Cerebellar cortex (tissue), 1 donor: Measurements from ENCODE around the gene ANKRD52.

Experiments used
- DNase-seq: peaks from one replicate; pipeline ENCODE4 v3.0.0-alpha.2; 2015; ENCODE audit warnings: low spot score

ANKRD52 gene

DNA sequence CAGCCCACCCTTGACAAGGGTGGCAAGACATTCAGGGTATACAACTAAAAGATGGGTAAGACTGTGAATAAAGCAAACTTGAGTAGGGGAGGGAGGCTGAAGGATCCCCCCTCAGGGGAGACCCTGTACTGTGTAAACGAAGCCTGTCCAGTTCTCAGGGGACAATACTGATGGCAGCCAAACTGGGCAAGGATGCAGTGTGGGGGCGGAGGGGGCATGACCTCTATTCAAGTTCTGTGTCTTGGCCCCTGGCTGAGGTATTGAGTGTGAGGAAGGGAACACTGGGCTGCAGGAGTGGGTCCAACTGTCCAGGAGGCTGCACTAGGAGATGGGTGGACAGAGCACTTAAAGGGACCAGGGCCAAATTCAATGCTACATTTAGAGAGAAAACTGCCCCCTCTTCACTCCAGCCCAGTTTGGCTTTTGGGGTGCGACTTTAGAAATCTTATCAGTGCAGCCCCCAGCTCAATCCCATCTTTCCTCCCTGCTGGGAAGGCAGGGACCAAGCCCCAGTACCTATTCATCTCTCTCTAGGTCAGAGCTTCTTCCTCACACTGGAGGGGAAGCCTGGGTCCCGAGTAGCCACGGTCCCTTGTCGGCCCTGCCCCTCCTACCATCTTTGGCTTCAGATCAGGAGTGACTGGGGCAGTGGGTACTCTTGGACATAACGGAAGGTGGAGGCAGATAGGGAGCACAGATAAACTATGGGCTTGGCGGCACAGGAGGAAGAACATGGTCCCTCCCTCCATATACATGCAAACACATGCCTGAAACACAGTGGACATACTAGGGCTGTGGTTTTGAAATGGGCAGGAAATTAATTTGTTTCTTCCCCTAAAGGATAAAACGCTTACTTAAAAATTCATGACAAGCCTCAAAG lies 16.5 kb downstream of the ANKRD52 start:
- no peak for DNase-seq

- DNase-seq, result no peak
Measured at GRCh38 chr12:56237552-56237951, 20.6 kb downstream of the ANKRD52 start.

DNA sequence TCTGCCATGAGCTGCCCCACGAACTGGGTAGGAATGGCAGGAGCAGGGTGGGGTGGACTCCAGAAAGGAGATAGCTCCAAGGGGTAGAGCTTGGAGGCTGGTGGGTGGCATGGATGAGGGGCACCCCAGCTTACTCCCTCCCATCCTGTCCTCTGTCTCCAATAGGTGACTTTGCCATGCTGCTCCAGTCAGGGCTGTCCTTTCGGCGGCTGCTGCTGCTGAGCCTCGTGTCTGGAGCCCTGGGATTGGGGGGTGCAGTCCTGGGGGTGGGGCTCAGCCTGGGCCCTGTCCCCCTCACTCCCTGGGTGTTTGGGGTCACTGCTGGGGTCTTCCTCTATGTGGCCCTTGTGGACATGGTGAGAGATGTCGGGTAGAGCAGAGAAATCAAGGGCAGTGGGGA lies 21.2 kb downstream of the ANKRD52 start:
- no peak for DNase-seq

DNA sequence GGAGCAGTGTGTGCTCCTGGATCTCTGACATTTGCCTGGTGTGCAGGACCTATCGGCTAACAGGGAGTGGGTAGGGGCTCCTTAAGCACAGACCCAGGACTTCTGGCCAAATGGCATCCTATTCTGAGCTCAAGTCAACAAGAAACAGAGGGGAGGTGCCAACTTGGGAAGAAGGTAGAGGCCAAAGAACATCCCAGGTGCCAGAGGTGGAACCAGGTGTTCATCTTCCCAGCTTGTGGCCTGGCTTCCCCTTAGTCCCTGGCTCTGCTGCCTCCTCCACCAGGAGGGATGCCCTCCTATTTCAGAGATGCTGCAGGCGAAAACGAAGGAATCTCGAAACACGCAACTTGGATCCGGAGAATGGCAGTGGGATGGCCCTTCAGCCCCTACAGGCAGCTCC lies 22.1 kb downstream of the ANKRD52 start:
- no peak for DNase-seq

DNA sequence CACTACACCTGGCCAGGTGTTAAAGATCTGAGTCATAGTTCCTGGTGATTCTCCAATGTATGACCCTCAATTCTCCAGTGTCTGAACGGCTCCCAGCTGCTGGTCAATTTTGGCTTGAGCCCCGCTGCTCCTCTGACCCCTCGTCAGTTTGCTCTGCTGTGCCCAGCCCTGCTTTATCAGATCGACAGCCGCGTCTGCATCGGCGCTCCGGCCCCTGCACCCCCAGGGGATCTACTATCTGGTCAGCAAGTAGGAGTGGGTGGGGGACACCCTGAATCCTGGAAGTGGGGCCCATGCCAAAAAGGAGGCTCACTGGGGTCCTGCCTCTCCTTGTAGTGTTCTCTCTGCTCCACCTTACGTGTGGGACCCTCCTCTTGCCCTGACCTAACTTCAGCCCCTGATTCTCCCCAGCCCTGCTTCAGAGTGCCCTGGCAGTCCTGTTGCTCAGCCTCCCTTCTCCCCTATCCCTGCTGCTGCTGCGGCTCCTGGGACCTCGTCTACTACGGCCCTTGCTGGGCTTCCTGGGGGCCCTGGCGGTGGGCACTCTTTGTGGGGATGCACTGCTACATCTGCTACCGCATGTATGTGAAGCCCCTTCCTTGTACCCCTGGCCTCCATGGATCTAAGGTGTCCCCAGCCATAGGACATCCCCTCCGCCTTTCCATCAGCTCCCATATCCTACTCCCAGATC lies 23.3 kb downstream of the ANKRD52 start:
- no peak for DNase-seq

GRCh38 chr12:56231184-56231582 lies 27.0 kb downstream of the ANKRD52 start:
- no peak for DNase-seq

GRCh38 chr12:56230432-56231183 lies 27.6 kb downstream of the ANKRD52 start:
- DNase-seq, result no peak

DNA sequence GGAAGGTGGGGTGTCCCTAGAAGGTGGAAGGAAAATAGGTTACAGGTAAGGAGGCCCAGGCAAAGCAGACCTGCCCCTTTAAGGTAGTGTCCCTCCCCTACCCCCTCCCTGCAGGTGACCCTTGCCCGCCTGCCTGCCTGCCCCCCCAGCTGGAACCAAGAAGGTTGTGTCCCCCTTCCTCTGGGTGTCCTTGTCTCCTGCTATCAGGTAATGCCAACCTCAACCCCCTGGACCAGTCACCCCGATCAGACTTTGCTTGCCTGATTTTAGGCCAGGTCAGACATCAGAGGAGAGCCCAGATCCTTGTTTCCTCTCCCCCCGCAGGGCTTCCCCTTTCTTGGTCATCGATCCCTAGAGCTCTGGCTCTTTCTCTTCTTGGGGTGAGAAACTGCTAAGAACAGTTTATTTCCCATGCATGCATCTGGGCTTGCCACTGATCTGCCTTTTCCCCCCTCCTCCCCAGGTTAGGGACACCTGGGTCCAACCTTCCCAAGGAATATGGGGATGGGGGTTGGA lies 28.2 kb downstream of the ANKRD52 start, which contains the start of gene SLC39A5:
SLC39A5 (plus strand) TSS at position 136 of the 516 bp plus-strand sequence. CDS start 1,224 bp downstream, outside the sequence.
- DNase-seq, result no peak

DNA sequence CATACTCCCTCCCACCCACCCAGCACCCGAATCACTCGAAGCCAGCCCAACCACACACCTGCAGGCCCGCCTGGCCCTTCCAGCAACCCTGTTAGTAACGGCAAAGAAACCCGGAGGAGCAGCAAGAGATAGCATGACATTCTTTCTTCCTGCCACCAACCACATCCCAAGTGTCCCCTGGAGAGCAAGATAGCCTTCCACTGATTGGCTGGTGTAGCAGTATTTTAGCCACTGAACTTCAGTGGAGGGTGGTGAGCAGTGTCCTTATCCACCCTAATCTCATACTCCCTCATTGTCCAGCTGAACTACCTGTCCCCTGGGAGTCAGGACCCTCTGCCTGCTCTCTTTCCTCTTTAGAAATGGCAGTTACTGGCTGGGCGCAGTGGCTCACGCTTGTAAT lies 29.1 kb downstream of the ANKRD52 start:
- no peak for DNase-seq

- no peak for DNase-seq
Measured at GRCh38 chr12:56224954-56225353, 33.2 kb downstream of the ANKRD52 start.

- peak; percentile 99 for DNase-seq
Measured at GRCh38 chr12:56224102-56224701, 34.0 kb downstream of the ANKRD52 start, which contains the start of gene NABP2. Gene NABP2 (plus strand): TSS chr12:56224342. CDS start chr12:56224857, 515 bp downstream.

- DNase-seq, result no peak
Measured at GRCh38 chr12:56223571-56224101, 34.5 kb downstream of the ANKRD52 start.

DNA sequence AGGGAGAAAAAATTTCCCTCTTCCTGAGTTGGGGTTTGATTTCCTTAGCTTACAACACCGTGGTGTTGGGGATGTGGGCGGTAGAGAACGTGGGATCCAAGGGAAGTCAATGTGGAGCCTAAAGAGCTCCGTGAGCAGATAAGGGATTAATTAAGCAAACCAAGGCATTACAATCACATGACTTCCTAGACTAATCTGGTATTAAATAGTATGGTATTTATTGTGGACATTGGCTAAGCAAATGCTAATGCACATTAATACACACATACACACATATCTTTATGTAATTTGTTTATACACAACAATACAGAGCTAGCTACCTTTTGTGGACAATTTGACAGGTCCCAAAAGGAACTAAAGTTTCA lies 35.7 kb downstream of the ANKRD52 start:
- DNase-seq, result no peak

DNA sequence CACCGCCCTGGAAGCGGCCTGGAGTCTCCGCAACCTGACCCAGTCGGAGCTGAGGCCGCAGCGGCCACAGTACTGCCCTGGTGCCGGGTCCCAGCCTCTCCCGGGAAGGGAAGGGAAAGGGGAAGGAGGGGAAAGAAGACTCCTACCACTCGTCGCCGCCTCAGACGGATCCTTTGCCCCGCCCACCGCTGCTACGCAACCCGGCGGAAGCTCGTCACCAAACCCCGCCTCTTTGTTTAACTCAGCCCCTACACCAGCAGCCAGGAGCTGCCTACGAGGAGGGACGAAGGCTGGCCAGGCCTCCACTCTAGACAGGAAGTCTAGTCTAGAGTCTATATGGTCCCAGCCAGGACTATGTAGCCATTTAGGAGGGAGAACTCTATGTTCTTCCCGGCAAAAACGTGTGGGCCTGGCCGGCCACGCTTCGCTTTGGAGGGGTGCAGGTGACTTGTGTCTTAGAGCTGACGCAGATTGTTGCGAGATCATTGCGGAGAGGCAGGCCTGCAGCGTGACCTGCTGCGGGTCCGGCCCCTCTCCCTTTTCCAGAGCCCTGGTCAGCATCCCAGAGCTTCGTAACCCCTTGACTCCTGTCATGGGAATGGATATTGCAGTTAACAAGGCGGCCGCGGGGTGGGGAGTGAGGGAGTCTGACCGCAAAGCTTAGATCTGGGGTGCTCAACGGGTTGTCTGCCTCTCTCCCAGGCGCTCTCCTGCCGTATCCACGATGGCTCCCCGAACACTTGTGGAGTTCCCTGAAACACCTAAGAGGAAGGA lies 36.2 kb downstream of the ANKRD52 start, which contains the start of gene RNF41:
RNF41 (minus strand) TSS at position 166 of the 774 bp plus-strand sequence. CDS start 7,875 bp downstream, outside the sequence.
- peak; percentile 99 for DNase-seq

- DNase-seq, result peak; percentile 61
Measured at GRCh38 chr12:56221232-56221756, 36.9 kb downstream of the ANKRD52 start.

GRCh38 chr12:56220611-56221231 lies 37.5 kb downstream of the ANKRD52 start:
- DNase-seq, result no peak

GRCh38 chr12:56219840-56220239 lies 38.3 kb downstream of the ANKRD52 start:
- no peak for DNase-seq

GRCh38 chr12:56216461-56216860 lies 41.7 kb downstream of the ANKRD52 start:
- DNase-seq, result peak; percentile 90

DNA sequence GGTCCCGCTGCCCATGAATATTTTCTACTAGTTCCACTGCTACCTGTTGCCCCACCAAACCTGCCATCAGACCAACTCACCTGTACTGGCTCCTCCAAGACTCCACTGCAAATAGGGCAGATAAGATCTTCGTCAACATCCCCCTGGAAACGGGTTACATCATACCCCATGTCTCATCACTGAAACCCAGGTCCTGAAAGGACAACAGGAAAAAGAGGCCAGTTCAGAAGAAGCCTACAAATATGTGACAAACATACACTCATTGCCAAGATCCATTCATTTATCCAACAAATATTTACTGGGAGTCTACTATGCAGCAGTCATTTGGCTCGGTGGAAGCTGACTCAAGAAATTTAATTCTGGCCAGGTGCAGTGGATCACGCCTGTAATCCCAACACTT lies 44.3 kb downstream of the ANKRD52 start:
- DNase-seq, result no peak

DNA sequence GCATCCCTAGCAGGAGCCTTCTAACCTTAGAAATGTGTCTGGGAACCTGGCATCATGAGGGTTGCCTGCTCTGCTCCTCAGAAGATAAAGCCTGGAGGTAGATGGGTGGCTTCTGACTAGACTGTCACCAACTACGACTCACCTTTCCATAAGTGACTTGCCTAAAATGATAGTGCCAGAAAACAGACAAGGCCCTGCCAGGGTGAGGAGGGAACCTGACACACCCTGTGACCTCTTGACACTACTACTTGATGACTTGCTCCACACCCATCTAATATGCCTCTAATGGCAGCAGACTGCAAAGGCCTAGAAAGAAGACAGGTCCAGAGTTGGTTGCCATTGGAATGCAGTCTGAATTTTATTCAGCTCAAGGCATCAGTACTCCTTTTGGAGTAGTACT lies 45.8 kb downstream of the ANKRD52 start:
- DNase-seq, result no peak
